H1 (cell line): ENCODE measurements around the gene MAML1. TPM values are rescaled to one million over a fixed set of nuclear protein-coding genes. Genes with fewer than 3 reads are reported as not detected.

Experiments used
- CTCF ChIA-PET: fragments of 300-600 bp; sonication (Branson Sonifier 250); formaldehyde crosslinking; loops from one replicate; lab custom pipeline; 2021; ENCODE audit not compliant: partially characterized antibody; lab: Charles Lee
- POLR2A ChIA-PET: fragments of 300-600 bp; sonication (Branson Sonifier 250); formaldehyde crosslinking; loops from one replicate; lab custom pipeline; 2021; ENCODE audit warnings: inconsistent platforms; ENCODE audit not compliant: partially characterized antibody; lab: Charles Lee
- DNase-seq, 2 experiments: peaks; one replicate each; pipeline versions ENCODE4 v3.0.0 to v3.0.0-alpha.2; 2010 to 2022; ENCODE audit warnings: low spot score in 2 of 2, low read depth in 1 of 2, mixed read lengths in 1 of 2
- FAIRE-seq: peaks from 2 replicates; lab custom pipeline; 2011; peaks lifted over from hg19 to GRCh38; lab: Jason Lieb, UNC
- H2AFZ ChIP-seq: 2 replicates; pipeline ENCODE4 v1.8.1; 2012; ENCODE audit warnings: low read length, inconsistent platforms
- H2AK5ac ChIP-seq: 2 replicates; pipeline ENCODE4 v1.6.1; 2013; ENCODE audit warnings: low read depth, low read length
- H2BK120ac ChIP-seq: replicated peaks from 2 replicates; pipeline ENCODE3; 2013; ENCODE audit warnings: low read depth, low read length, inconsistent platforms
- H2BK12ac ChIP-seq: 2 replicates; pipeline ENCODE4 v1.6.1; 2013; ENCODE audit warnings: low read depth, low read length
- H2BK15ac ChIP-seq: 2 replicates; pipeline ENCODE4 v1.6.1; 2013; ENCODE audit warnings: low read length
- H2BK20ac ChIP-seq: 2 replicates; pipeline ENCODE4 v1.6.1; 2013; ENCODE audit warnings: low read length
- H2BK5ac ChIP-seq: 2 replicates; pipeline ENCODE4 v1.6.1; 2013; ENCODE audit warnings: low read depth, low read length
- H3K14ac ChIP-seq: 2 replicates; pipeline ENCODE4 v1.6.1; 2013; ENCODE audit warnings: inconsistent platforms; ENCODE audit not compliant: insufficient read length
- H3K18ac ChIP-seq: 2 replicates; pipeline ENCODE4 v1.6.1; 2013; ENCODE audit warnings: low read length; ENCODE audit errors: extremely low read depth
- H3K23ac ChIP-seq: 2 replicates; pipeline ENCODE4 v1.6.1; 2013; ENCODE audit warnings: inconsistent platforms; ENCODE audit not compliant: insufficient read length
- H3K23me2 ChIP-seq: 2 replicates; pipeline ENCODE4 v1.6.1; 2013; ENCODE audit warnings: low read depth, low read length
- H3K27ac ChIP-seq: 2 replicates; pipeline ENCODE4 v1.6.1; 2011; ENCODE audit warnings: low read depth, low read length, inconsistent platforms
- H3K27me3 ChIP-seq, 4 experiments: replicated peaks in 1 of 4; 1 replicate in 1 of 4; 2 replicates in 3 of 4; pipeline versions ENCODE4 v1.6.1 to v1.8.1; 2011 to 2013; ENCODE audit warnings: low read length in 3 of 4, mild to moderate bottlenecking in 3 of 4, inconsistent platforms in 2 of 4, mixed read lengths in 2 of 4, moderate library complexity in 1 of 4; ENCODE audit not compliant: control insufficient read depth in 3 of 4, insufficient read depth in 3 of 4; ENCODE audit errors: extremely low read depth in 1 of 4
- H3K36me3 ChIP-seq, 4 experiments: 2 replicates each; pipeline versions ENCODE4 v1.6.1 to v1.8.1; 2011 to 2013; ENCODE audit warnings: mild to moderate bottlenecking in 4 of 4, low read length in 3 of 4, moderate library complexity in 2 of 4, control low read depth in 1 of 4, inconsistent platforms in 1 of 4; ENCODE audit not compliant: insufficient read depth in 4 of 4, control insufficient read depth in 2 of 4
- H3K4ac ChIP-seq: replicated peaks from 2 replicates; pipeline ENCODE3; 2013; ENCODE audit warnings: low read length, low read depth, mixed read lengths, inconsistent platforms; ENCODE audit not compliant: insufficient read length
- H3K4me1 ChIP-seq, 4 experiments: replicated peaks in 1 of 4; 1 replicate in 1 of 4; 2 replicates in 3 of 4; pipeline versions ENCODE4 v1.6.1 to v1.8.1; 2011 to 2013; ENCODE audit warnings: low read length in 3 of 4, inconsistent platforms in 2 of 4, mixed read lengths in 1 of 4; ENCODE audit not compliant: insufficient read depth in 4 of 4, control insufficient read depth in 3 of 4
- H3K4me2 ChIP-seq, 2 experiments: 2 replicates each; pipeline versions ENCODE4 v1.6.1 to v1.8.1; 2011 to 2013; ENCODE audit warnings: low read depth in 2 of 2, low read length in 2 of 2, control low read depth in 1 of 2, inconsistent platforms in 1 of 2, mild to moderate bottlenecking in 1 of 2; ENCODE audit not compliant: insufficient read depth in 1 of 2
- H3K4me3 ChIP-seq, 4 experiments: fragments of 200-600, 300-600 bp in 1 of 4; sonication (generic), shearing (Covaris generic), sonication (Bioruptor Twin) in 1 of 4; 2 replicates each; pipeline versions ENCODE4 v1.5.1 to v1.8.1; 2011 to 2016; ENCODE audit warnings: low read length in 4 of 4, low read depth in 3 of 4, control low read depth in 2 of 4, inconsistent platforms in 2 of 4, mild to moderate bottlenecking in 2 of 4, mixed read lengths in 1 of 4, moderate library complexity in 1 of 4; ENCODE audit not compliant: insufficient read depth in 2 of 4; ENCODE audit errors: extremely low read depth in 1 of 4
- H3K56ac ChIP-seq: replicated peaks from 2 replicates; pipeline ENCODE3; 2013; ENCODE audit warnings: low read depth, mild to moderate bottlenecking, mixed read lengths, low read length, inconsistent platforms; ENCODE audit not compliant: insufficient read length
- H3K79me1 ChIP-seq: 2 replicates; pipeline ENCODE4 v1.6.1; 2013; ENCODE audit warnings: low read depth, low read length, control low read depth
- H3K79me2 ChIP-seq, 2 experiments: 2 replicates each; pipeline versions ENCODE4 v1.6.1 to v1.8.1; 2012 to 2013; ENCODE audit warnings: low read length in 2 of 2, mild to moderate bottlenecking in 2 of 2, inconsistent platforms in 1 of 2; ENCODE audit not compliant: insufficient read depth in 2 of 2, control insufficient read depth in 1 of 2
- H3K9ac ChIP-seq, 4 experiments: replicated peaks in 1 of 4; 1 replicate in 1 of 4; 2 replicates in 3 of 4; pipeline versions ENCODE4 v1.6.1 to v1.8.1; 2011 to 2013; ENCODE audit warnings: low read depth in 3 of 4, low read length in 3 of 4, control low read depth in 2 of 4, mild to moderate bottlenecking in 2 of 4, moderate library complexity in 2 of 4, inconsistent platforms in 1 of 4; ENCODE audit errors: extremely low read depth in 1 of 4
- H3K9me3 ChIP-seq, 2 experiments: 2 replicates each; pipeline versions ENCODE4 v1.6.1 to v1.8.1; 2012 to 2013; ENCODE audit warnings: mild to moderate bottlenecking in 2 of 2, moderate library complexity in 2 of 2, control low read depth in 1 of 2, inconsistent platforms in 1 of 2, low read depth in 1 of 2, low read length in 1 of 2, mixed read lengths in 1 of 2; ENCODE audit not compliant: insufficient read depth in 2 of 2
- H4K20me1 ChIP-seq, 2 experiments: replicated peaks in 1 of 2; 2 replicates each; pipeline versions ENCODE3 to v1.8.1; 2011 to 2013; ENCODE audit warnings: inconsistent platforms in 2 of 2, low read length in 2 of 2, mild to moderate bottlenecking in 1 of 2; ENCODE audit not compliant: insufficient read depth in 2 of 2, control insufficient read depth in 1 of 2
- H4K5ac ChIP-seq: 2 replicates; pipeline ENCODE4 v1.6.1; 2013; ENCODE audit warnings: low read length, low read depth, mixed read lengths, inconsistent platforms; ENCODE audit not compliant: insufficient read length
- H4K8ac ChIP-seq: 2 replicates; pipeline ENCODE4 v1.8.0; 2013; ENCODE audit warnings: mild to moderate bottlenecking, moderate library complexity, low read length, inconsistent platforms; ENCODE audit not compliant: insufficient read depth; ENCODE audit errors: extremely low read depth
- H4K91ac ChIP-seq: replicated peaks from 2 replicates; pipeline ENCODE3; 2013; ENCODE audit warnings: low read length, mixed read lengths, inconsistent platforms; ENCODE audit not compliant: insufficient read length
- CHD1 ChIP-seq: IDR thresholded peaks from 2 replicates; pipeline ENCODE4 v1.6.1; 2012; ENCODE audit warnings: low read depth, low read length, improper control_type of control experiment
- CHD2 ChIP-seq: IDR thresholded peaks from 2 replicates; pipeline ENCODE4 v1.6.1; 2012; ENCODE audit warnings: low read length, improper control_type of control experiment
- POLR2A ChIP-seq, 2 experiments: IDR thresholded peaks; 1 replicate in 1 of 2; 2 replicates in 1 of 2; pipeline ENCODE4 v1.6.1; 2011; ENCODE audit warnings: low read depth in 2 of 2, low read length in 2 of 2, mild to moderate bottlenecking in 2 of 2; ENCODE audit errors: control extremely low read depth in 1 of 2
- RFX5 ChIP-seq: IDR thresholded peaks from 2 replicates; pipeline ENCODE4 v1.6.1; 2011; ENCODE audit warnings: low read depth, low read length, improper control_type of control experiment, borderline replicate concordance
- SAP30 ChIP-seq: fragments of 300-600 bp; sonication (generic); IDR thresholded peaks from 2 replicates; pipeline ENCODE4 v1.7.1; 2012; ENCODE audit warnings: low read length, moderate library complexity, mild to moderate bottlenecking, inconsistent platforms; ENCODE audit not compliant: insufficient read depth, insufficient replicate concordance
- WGBS, 2 experiments: shearing (Covaris generic) in 1 of 2; methylation state at CpG; one replicate each; pipeline versions ENCODE4 v1.1.6 to v1.1.7; 2013 to 2015; ENCODE audit warnings: low lambda C conversion rate in 2 of 2, mixed read lengths in 2 of 2, inconsistent platforms in 1 of 2, low coverage in 1 of 2, missing lambda C conversion rate in 1 of 2; ENCODE audit not compliant: insufficient replicate concordance in 2 of 2, insufficient coverage in 1 of 2, insufficient read length in 1 of 2; ENCODE audit errors: extremely low coverage in 1 of 2, missing lambda C conversion rate in 1 of 2; 5-methylcytosine and 5-hydroxymethylcytosine counted together
- polyA plus RNA-seq, 7 experiments: library from polyadenylated mRNA; depleted of rRNA in 3 of 7; stranded (reverse) in 5 of 7; unstranded in 2 of 7; fragments of >200 nt in 5 of 7; fragments of 200-250 nt in 2 of 7; gene quantifications; 1 replicate in 5 of 7; 2 replicates in 1 of 7; 4 replicates in 1 of 7; pipeline versions ENCODE4 v1.2.1 to v1.2.3, GENCODE V29; 2011 to 2013; ENCODE audit warnings: missing spikeins in 2 of 7, mixed read lengths in 2 of 7
- total RNA-seq: library from RNA; stranded (reverse); fragmentation: NEBNext Ultra II Directional; extraction: Animal tissue kit (Norgen Biotek cat#: 25700); gene quantifications from 2 replicates; pipeline ENCODE4 v1.2.1, GENCODE V29; 2021

MAML1 gene
- total and polyA plus RNA-seq, 2 of the 8 experiments (the other 6 are each of a cell fraction or from before 2014, with no cell fraction given), result 17.1 to 41.9 TPM

DNA sequence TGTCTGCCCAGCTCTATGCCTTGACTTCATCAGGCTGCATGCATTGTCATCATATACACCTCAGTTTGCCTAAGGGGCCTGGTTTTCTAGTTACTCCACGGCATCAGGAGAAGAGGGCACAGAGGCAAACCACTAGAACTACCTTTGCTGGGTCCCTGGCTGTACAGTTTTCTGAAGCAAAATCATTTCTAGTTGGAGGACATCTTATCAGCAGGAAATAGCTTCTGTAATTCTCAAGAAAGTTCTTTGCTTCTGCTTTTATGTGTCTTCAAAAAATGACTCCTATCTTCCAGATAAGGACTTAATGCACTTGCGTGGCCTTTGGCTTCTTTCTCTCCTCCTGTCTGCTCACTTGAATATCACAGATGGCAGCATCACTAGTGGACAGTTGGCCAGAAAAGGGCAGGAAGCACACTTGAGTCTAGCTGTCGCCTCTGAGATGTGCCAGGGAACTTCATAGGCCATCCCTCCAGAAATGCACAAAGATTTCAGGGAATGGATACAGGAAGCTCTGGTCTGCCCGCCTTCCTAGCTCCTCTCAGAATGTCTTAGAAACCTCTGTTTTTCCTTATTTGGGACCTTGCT, 38.8 kb downstream of the MAML1 start:
- TF ChIP-seq RFX5 (no peak), CHD1 (no peak), SAP30 (no peak), CHD2 (no peak), POLR2A (IDR thresholded peaks at IDR 0.05; ENCODE audit: control extremely low read depth in 1 of 2, low read depth in 2 of 2, low read length in 2 of 2) (no peak)
- Histone ChIP-seq H2AK5ac (no peak overlapping the region), H4K20me1 (peaks cover 2 to 15% of the 10 kb centered on the region in 2 experiments), H2BK12ac (no peak overlapping the region), H3K4ac (no peak overlapping the region), H4K5ac (no peak overlapping the region), H2BK15ac (no peak overlapping the region), H2BK20ac (no peak overlapping the region), H4K8ac (no peak overlapping the region), H3K14ac (no peak overlapping the region), H2BK120ac (no peak overlapping the region), H3K4me2 (no peak overlapping the region), H3K4me1 (0 out of 7 replicates have a peak, but pooled peaks cover 0 to 2% (median 0%) of the 10 kb centered on the region in 4 experiments), H3K79me1 (peaks cover 4% of the 10 kb centered on the region), H3K27me3 (no peaks in the 10 kb centered on the region), H3K56ac (no peak overlapping the region), H2AFZ (no peak overlapping the region), H3K23me2 (no peaks in the 10 kb centered on the region), H2BK5ac (no peak overlapping the region), H3K79me2 (peaks cover 0 to 18% of the 10 kb centered on the region in 2 experiments; a peak in 2 of 4 replicates), H3K9ac (no peak overlapping the region), H4K91ac (no peak overlapping the region), H3K4me3 (no peak overlapping the region), H3K36me3 (peaks cover 23 to 75% (median 55%) of the 10 kb centered on the region in 4 experiments), H3K18ac (no peak overlapping the region), H3K27ac (no peak overlapping the region), H3K9me3 (no peaks in the 10 kb centered on the region), H3K23ac (no peak overlapping the region)
- DNase-seq (no peak), FAIRE-seq (no peak)
- CTCF ChIA-PET, result interaction anchor here (1.2 to 3.4 kb wide), 4 partner anchors 9 to 31 kb away, joined by 3 to 19 read pairs (median 5); partner anchors contain the start of gene LTC4S
- 93% methylated on average over 4 of the region's 4 CpGs; no CpG with 5 or more reads in 1 of the 2 experiments for WGBS, 2 experiments
- POLR2A ChIA-PET, result interaction anchor here (1.9 kb wide), 1 partner anchor 10 kb away, joined by 6 read pairs; no protein-coding TSS in a partner anchor
